ENCODE data around the gene INHBA. TPM values are rescaled to one million over a fixed set of nuclear protein-coding genes. Genes with fewer than 3 reads are reported as not detected.

Gene INHBA
- total RNA-seq, 3 donors from 2014 or later: 0.59 to 2.0 (median 0.64) TPM

DNA sequence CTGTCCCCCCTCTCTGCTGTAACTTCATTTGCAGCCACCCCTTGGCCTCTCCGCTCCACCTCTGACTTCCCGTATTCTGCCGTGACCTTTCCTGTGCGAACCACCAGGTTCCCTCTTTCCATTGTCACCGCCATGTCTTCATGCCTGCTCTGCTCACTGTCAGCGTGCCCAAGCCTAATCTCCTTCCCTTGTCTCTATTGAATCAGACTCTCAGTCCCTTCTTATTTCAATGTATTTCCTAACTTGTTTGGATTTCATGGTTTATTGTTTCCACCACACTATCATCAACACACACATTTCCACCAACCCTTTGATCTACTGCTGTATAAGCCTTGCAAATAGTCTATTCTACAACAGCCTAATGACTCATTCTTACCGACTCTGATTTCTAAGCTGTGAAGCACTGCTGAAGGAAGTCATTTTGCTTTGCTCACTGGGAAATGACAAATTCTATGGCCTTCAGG is 30.0 kb upstream of the INHBA start:
- no peaks in the 10 kb centered on the region for H3K4me1 ChIP-seq
- TF ChIP-seq POLR2A (IDR thresholded peaks at IDR 0.05) (no peak), POLR2AphosphoS5 (IDR thresholded peaks at IDR 0.05) (no peak), CTCF (IDR thresholded peaks at IDR 0.05) (no peak)
- no peaks in the 10 kb centered on the region for H3K27me3 ChIP-seq
- no peak for DNase-seq (ENCODE audit: low spot score in 2 of 2)
- H3K9me3 ChIP-seq: no peaks in the 10 kb centered on the region
- no peak overlapping the region for H3K4me3 ChIP-seq
- no peak overlapping the region for H3K27ac ChIP-seq
- H3K36me3 ChIP-seq: no peaks in the 10 kb centered on the region
- intact Hi-C loops (cut with DNase I; ENCODE audit: low total_unique reads): no loop called here

DNA sequence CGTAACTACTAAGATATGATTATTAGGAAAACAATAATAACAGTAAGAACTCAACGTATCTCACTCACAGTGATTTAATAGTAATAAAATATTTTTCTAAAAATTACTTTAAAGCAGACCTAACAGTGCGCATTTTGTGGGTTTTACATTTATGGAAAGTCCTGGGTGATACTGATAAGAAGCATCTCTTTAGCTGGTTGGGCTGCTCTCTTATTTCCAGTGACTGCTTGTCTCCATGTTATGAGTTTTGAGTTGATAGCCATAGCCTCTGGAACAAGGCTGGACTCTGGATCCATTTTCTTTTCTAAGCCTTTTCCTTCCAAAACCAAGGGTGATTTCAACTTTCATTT is 29.5 kb upstream of the INHBA start:
- Histone ChIP-seq H3K4me3 (no peak overlapping the region), H3K27ac (no peak overlapping the region), H3K4me1 (no peaks in the 10 kb centered on the region), H3K27me3 (no peaks in the 10 kb centered on the region), H3K9me3 (no peaks in the 10 kb centered on the region), H3K36me3 (no peaks in the 10 kb centered on the region)
- DNase-seq (ENCODE audit: low spot score in 2 of 2): no peak
- intact Hi-C loops (cut with DNase I; ENCODE audit: low total_unique reads): no loop called here
- TF ChIP-seq POLR2AphosphoS5 (IDR thresholded peaks at IDR 0.05) (no peak), CTCF (IDR thresholded peaks at IDR 0.05) (no peak), POLR2A (IDR thresholded peaks at IDR 0.05) (no peak)

GRCh38 chr7:41731493-41732435 is 28.9 kb upstream of the INHBA start:
- intact Hi-C loops (cut with DNase I; ENCODE audit: low total_unique reads): no loop called here
- Histone ChIP-seq H3K27me3 (no peaks in the 10 kb centered on the region), H3K9me3 (no peaks in the 10 kb centered on the region), H3K36me3 (no peaks in the 10 kb centered on the region), H3K27ac (no peak overlapping the region), H3K4me3 (no peak overlapping the region), H3K4me1 (no peaks in the 10 kb centered on the region)
- TF ChIP-seq CTCF (IDR thresholded peaks at IDR 0.05) (peak in 1 of 3 donors; percentile 27), POLR2A (IDR thresholded peaks at IDR 0.05) (no peak)
- DNase-seq (ENCODE audit: low spot score in 2 of 2): no peak

GRCh38 chr7:41730668-41731067 is 27.8 kb upstream of the INHBA start:
- TF ChIP-seq POLR2A (IDR thresholded peaks at IDR 0.05) (no peak), POLR2AphosphoS5 (IDR thresholded peaks at IDR 0.05) (no peak), CTCF (IDR thresholded peaks at IDR 0.05) (no peak)
- no peaks in the 10 kb centered on the region for H3K36me3 ChIP-seq
- no peaks in the 10 kb centered on the region for H3K4me1 ChIP-seq
- no peaks in the 10 kb centered on the region for H3K27me3 ChIP-seq
- no peaks in the 10 kb centered on the region for H3K9me3 ChIP-seq
- H3K4me3 ChIP-seq: no peak overlapping the region
- H3K27ac ChIP-seq: no peak overlapping the region
- DNase-seq (ENCODE audit: low spot score in 2 of 2): no peak
- intact Hi-C loops (cut with DNase I; ENCODE audit: low total_unique reads): no loop called here

DNA sequence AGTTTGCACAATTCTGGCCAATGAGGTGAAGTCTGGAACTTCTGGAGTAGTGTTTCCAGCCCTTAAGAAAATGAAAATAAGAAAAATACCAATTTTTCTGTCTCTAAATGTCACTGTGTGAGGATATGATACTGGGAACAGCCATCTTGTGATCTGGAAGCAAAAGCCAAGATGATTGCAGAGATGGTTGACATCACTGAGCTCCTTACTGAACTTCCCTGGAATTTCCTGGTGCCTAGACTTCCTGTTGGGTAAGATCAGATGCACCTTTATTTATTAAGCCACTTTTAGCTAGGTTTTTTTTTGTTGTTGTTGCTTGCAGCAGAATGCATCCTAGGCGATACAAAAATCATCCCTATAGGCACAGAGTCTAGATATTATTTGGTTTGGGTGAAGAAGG is 27.3 kb upstream of the INHBA start:
- Histone ChIP-seq H3K4me1 (no peaks in the 10 kb centered on the region), H3K4me3 (no peak overlapping the region), H3K27ac (no peak overlapping the region), H3K9me3 (no peaks in the 10 kb centered on the region), H3K27me3 (no peaks in the 10 kb centered on the region), H3K36me3 (no peaks in the 10 kb centered on the region)
- no peak for DNase-seq (ENCODE audit: low spot score in 2 of 2)
- intact Hi-C loops (cut with DNase I; ENCODE audit: low total_unique reads): no loop called here
- TF ChIP-seq POLR2A (IDR thresholded peaks at IDR 0.05) (no peak), CTCF (IDR thresholded peaks at IDR 0.05) (no peak), POLR2AphosphoS5 (IDR thresholded peaks at IDR 0.05) (no peak)

Measured in breast epithelium (tissue), 4 donors.